GM19455 (cell line): Measurements from ENCODE around the gene ELFN2.
"Not testable (repeated sequence)": the region's sequence is repeated elsewhere in the genome, so short reads cannot be mapped to it uniquely, and the experiment has no call there.

ENCODE experiments used
- ATAC-seq: cut with Tn5 transposase; IDR thresholded peaks from one replicate; pipeline ENCODE4 v1.9.1; 2021; ENCODE audit not compliant: unreplicated experiment

ELFN2 gene

GRCh38 chr22:37427135-37427710 lies at the start of gene ELFN2:
Gene ELFN2 (minus strand): TSS chr22:37427479. CDS start chr22:37375534, 51,945 bp downstream.
- no peak for ATAC-seq

- ATAC-seq, result no peak
Measured at GRCh38 chr22:37476389-37477329, 49.4 kb upstream of the ELFN2 start.

DNA sequence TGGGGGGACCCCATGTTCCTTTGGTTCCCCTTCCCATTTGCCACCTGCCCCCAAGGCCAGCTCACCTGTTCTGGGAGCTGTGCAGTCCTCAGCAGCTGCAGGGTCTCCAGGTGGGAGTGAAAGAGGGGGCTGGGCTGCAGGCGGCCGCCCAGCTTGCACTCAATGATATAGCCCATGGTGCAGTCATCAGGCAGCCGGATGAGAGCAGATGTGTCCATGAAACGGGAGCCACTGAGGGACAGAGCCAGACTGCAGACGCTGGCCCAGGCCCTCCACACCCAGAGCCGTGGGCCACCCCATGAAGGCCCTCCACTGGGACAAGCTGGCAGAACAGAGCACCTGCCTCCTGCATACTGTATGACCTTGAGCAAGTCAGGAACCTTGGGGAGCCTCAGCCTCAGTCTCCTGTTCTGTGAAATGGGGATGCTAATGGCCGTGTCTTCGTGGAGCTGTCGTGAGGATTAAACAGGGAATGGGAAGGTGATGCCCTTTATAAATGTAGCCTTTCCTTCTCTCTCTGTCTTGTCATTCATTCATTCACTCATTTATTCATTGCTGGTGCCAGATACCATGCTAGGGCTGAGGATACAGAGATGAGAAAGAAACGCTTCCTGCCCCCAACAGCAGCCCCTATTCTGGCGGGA lies 47.3 kb upstream of the ELFN2 start:
- ATAC-seq, result no peak

- ATAC-seq, result no peak
Measured at GRCh38 chr22:37473437-37473946, 46.2 kb upstream of the ELFN2 start.

GRCh38 chr22:37472418-37473006 lies 45.2 kb upstream of the ELFN2 start:
- ATAC-seq, result no peak

GRCh38 chr22:37471727-37472417 lies 44.6 kb upstream of the ELFN2 start:
- ATAC-seq, result no peak

- ATAC-seq, result no peak
Measured at GRCh38 chr22:37470087-37470445, 42.8 kb upstream of the ELFN2 start.

- no peak for ATAC-seq
Measured at GRCh38 chr22:37469416-37470086, 42.3 kb upstream of the ELFN2 start.

- not testable (repeated sequence) for ATAC-seq
Measured at GRCh38 chr22:37468201-37468695, 41.0 kb upstream of the ELFN2 start.

- ATAC-seq, result no peak
Measured at GRCh38 chr22:37467391-37467955, 40.2 kb upstream of the ELFN2 start.

GRCh38 chr22:37464181-37464580 lies 36.9 kb upstream of the ELFN2 start:
- ATAC-seq, result no peak

GRCh38 chr22:37462983-37463382 lies 35.7 kb upstream of the ELFN2 start:
- no peak for ATAC-seq

DNA sequence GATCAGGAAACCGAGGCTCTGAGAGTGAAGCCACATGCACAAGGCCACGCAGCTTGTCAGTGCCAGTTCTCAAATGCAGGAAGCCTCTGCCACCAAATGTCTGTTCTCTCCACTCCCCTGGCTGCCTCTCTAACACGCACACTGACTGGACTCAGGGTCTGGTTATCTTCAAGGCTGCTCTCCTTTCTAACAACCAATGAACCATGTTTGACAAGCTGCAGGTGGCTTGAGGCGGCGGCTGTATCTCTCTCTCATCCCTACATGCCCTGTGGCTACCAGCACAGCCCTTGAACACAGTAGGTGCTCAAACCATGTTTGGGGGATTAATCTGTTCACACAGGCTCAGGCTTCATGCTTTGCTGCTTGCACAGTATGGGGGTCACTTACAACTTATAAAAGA lies 35.2 kb upstream of the ELFN2 start:
- no peak for ATAC-seq

DNA sequence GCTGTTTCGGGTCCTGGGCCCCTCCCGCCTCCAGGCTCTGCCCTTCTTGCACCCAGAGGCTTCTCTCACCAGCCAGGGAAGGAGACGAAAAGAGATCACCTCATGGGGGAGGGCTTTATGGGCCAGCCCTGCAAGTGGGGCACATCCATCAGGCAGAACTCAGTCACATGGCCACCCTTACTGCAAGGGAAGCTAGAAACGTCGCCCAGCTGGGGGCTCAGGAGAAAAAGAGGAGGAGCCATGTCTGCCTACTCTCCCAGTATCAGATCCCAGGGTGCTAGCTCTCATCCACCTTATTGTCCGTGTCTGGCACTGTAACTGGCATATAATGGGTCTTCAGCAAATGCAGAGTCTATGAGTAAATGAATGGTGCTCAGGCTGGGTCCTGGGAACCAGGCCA lies 34.7 kb upstream of the ELFN2 start:
- ATAC-seq, result no peak

DNA sequence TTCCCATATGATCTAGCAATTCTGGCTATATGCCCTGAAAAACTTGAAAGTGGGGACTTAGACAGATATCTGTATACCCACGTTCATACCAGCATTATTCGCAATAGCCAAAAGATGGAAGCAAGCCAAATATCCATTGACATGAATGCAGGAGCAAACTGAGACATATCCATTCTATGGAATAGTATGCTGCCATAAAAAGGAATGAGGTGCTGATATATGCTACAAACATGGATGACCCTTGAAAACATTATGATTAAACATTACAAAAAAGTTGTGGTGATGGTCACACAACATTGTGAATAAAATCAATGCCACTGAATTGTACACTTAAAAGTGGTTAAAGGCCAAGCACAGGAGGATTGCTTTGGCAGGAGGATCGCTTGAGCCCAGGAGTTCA lies 33.4 kb upstream of the ELFN2 start:
- no peak for ATAC-seq

DNA sequence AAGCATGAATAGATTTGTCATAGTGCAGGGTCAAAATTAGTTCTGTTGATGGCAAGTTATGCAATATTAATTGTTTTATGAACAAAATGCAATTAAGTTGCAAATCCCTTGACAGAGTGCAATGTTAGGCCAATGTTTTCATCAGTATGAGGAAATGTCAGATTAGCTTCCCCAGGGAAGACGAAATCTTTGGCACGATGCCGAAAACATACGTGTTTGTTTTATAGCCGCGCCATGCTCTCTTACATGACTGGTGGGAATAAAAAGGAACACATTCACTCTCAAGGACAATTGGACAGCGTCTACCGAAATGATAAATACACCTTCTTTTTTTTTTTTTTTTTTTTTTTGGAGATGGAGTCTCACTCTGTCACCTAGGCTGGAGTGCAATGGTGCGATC lies 31.9 kb upstream of the ELFN2 start:
- ATAC-seq, result no peak

DNA sequence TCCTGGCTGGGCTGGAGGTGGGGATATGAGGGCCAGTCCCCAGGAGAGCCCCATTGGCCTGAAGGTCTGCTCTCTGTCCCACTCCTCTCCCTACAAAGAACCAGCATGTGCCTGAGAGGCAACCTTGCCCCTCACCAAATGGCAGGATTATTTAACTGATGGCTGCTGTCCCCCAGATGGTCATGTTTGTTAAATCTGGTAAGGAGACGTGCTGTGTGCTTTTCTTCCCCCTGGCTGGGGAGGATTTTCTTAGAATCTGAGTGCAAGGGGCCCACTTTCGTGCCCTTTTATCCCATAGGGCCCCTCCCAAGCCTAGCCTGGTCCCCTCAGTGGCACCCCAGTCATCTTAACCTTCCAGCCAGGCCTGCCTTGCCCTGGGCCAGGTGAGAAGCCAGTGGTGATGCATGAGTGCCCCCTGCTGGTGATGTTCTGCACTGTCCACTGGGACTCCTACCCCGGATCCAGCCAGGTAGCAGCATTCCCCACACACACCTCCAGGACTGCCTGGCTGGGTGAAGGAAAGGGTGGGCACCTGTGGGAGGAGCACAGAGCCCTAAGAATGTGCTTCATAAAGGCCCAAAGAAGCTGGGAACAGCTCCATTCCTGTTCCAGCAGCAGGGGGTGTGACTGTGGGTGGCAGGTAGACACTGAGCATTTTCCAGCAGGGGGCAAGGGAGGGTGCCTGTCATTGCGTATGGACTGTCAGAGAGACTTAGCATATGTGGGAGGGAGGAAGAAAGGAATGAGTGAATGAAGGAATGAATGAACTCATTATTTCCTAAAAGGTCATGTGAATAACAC lies 30.0 kb upstream of the ELFN2 start:
- ATAC-seq, result no peak

GRCh38 chr22:37456346-37456745 lies 29.1 kb upstream of the ELFN2 start:
- ATAC-seq, result no peak

DNA sequence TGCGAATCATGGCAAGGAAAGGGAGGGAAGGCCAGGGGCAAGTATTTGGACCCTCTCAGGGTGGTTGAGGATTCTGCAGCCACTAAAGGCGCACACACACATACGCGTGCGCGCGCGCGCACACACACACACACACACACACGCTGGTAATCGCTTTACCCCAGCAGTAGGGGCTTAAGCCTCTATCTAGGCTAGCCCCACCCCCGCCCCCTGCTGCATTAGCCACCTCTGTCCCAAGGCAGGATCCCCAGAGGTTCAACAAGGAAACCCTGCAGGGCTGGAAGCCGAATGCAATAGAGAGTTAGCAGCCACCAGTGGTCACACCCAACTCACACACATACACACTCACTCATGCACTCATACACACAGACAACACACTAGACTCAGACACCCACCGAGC lies 28.6 kb upstream of the ELFN2 start:
- no peak for ATAC-seq
